IMR-90 (cell line): ENCODE measurements around the gene ALK.

ENCODE experiments used
- NFE2L2 ChIP-seq: fragments of 150-350 bp; IDR thresholded peaks from 2 replicates; pipeline ENCODE4 v1.6.1; 2016; ENCODE audit warnings: low read depth, mild to moderate bottlenecking, low read length
- POLR2A ChIP-seq: IDR thresholded peaks from 2 replicates; pipeline ENCODE4 v1.6.1; 2012; ENCODE audit warnings: mild to moderate bottlenecking, low read depth, low read length
- RFX5 ChIP-seq: IDR thresholded peaks from 2 replicates; pipeline ENCODE4 v1.8.0; 2012; ENCODE audit warnings: low read depth, mild to moderate bottlenecking, low read length, moderate library complexity
- TF ChIP-seq, protein P1 (sequence below): conservative IDR thresholded peaks from 2 replicates; pipeline ENCODE4 v1.5.1; 2012; ENCODE audit warnings: mild to moderate bottlenecking, low read depth, low read length, improper control_type of control experiment

- TF ChIP-seq, protein P1, sequence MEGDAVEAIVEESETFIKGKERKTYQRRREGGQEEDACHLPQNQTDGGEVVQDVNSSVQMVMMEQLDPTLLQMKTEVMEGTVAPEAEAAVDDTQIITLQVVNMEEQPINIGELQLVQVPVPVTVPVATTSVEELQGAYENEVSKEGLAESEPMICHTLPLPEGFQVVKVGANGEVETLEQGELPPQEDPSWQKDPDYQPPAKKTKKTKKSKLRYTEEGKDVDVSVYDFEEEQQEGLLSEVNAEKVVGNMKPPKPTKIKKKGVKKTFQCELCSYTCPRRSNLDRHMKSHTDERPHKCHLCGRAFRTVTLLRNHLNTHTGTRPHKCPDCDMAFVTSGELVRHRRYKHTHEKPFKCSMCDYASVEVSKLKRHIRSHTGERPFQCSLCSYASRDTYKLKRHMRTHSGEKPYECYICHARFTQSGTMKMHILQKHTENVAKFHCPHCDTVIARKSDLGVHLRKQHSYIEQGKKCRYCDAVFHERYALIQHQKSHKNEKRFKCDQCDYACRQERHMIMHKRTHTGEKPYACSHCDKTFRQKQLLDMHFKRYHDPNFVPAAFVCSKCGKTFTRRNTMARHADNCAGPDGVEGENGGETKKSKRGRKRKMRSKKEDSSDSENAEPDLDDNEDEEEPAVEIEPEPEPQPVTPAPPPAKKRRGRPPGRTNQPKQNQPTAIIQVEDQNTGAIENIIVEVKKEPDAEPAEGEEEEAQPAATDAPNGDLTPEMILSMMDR: no peak
- TF ChIP-seq POLR2A (no peak), RFX5 (no peak), NFE2L2 (no peak)
These were observed 30.2 kb upstream of the ALK start for GRCh38 chr2:29951576-29951975.
